AG04449 (cell line): Measurements from ENCODE around the gene ELMO3.

ENCODE experiments used
- CTCF ChIA-PET: fragments of 350-600 bp; formaldehyde crosslinking; extraction: SDS; loops from one replicate; lab custom pipeline; 2021; ENCODE audit warnings: antibody characterized with exemption; lab: Yijun Ruan, JAX
- POLR2A ChIA-PET: fragments of 400-600, 350-600 bp; formaldehyde crosslinking; extraction: SDS; loops from one replicate; lab custom pipeline; 2020; ENCODE audit warnings: antibody characterized with exemption, inconsistent platforms; lab: Yijun Ruan, JAX
- DNase-seq: peaks from one replicate; pipeline ENCODE4 v3.0.0-alpha.2; 2010; ENCODE audit warnings: low read depth, low spot score
- H3K4me3 ChIP-seq: 2 replicates; pipeline ENCODE4 v1.5.1; 2011; ENCODE audit warnings: low read depth, mild to moderate bottlenecking, control low read depth, low read length
- TF ChIP-seq, protein P1 (sequence below): IDR thresholded peaks from one replicate; pipeline ENCODE4 v1.5.1; 2011; ENCODE audit warnings: mild to moderate bottlenecking, moderate library complexity, low read length, control low read depth, inconsistent platforms; ENCODE audit not compliant: insufficient read depth; ENCODE audit errors: missing control alignments

ELMO3 gene

DNA sequence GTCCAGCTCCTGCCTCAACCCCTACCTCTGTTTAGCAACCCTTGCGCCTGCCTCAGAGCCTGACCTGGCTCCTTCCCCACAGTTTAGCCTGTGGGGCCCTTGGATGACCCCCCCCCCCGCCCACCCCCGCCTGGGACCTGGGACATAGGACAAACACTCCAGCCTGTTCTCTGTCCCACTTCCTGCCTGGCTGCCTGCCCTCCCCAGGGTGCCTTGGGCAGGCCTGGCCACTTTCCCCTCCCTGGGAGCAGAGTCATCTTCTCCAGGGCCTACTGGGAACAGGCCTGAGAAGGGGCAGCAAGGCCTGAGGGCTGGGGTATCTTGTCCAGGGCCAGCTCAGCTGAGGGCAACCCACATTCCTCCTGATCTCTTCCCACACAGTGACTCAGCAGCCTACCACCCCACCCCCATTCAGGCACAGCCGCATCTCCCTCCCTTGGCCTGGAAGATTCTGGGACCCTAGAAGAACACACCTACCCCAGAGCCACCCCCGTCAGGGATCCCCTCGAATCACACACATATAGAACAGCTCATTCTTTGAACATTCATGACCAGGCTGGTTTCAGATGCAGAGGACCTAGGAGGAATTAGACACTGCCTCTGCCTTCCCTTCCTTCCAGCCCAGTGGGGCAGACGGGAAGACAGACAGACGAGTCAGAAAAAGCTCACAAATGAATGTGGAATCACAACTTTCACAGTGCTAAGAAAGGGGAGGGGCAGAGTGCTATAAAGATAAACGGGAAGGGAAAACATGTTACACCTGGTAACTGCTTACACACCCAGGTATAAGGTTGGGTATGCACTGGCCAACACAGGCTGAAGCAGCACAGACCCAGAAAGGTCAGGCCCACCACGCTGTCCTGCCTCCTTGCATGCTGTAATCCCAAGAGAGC, 42.3 kb downstream of the ELMO3 start:
- ChIA-PET CTCF (interaction anchor here (0.9 to 1.7 kb wide), 3 partner anchors 14 to 98 kb away, joined by 3 to 8 read pairs (median 5); partner anchors contain the start of genes ELMO3 and TMEM208), POLR2A (interaction anchor here (0.9 to 1.8 kb wide), 2 partner anchors 10 to 15 kb away, joined by 6 to 10 read pairs; partner anchors contain the start of gene TMEM208)
- peak; percentile 62 for DNase-seq
- TF ChIP-seq, protein P1, sequence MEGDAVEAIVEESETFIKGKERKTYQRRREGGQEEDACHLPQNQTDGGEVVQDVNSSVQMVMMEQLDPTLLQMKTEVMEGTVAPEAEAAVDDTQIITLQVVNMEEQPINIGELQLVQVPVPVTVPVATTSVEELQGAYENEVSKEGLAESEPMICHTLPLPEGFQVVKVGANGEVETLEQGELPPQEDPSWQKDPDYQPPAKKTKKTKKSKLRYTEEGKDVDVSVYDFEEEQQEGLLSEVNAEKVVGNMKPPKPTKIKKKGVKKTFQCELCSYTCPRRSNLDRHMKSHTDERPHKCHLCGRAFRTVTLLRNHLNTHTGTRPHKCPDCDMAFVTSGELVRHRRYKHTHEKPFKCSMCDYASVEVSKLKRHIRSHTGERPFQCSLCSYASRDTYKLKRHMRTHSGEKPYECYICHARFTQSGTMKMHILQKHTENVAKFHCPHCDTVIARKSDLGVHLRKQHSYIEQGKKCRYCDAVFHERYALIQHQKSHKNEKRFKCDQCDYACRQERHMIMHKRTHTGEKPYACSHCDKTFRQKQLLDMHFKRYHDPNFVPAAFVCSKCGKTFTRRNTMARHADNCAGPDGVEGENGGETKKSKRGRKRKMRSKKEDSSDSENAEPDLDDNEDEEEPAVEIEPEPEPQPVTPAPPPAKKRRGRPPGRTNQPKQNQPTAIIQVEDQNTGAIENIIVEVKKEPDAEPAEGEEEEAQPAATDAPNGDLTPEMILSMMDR, result no peak
- H3K4me3 ChIP-seq, result no peak overlapping the region

DNA sequence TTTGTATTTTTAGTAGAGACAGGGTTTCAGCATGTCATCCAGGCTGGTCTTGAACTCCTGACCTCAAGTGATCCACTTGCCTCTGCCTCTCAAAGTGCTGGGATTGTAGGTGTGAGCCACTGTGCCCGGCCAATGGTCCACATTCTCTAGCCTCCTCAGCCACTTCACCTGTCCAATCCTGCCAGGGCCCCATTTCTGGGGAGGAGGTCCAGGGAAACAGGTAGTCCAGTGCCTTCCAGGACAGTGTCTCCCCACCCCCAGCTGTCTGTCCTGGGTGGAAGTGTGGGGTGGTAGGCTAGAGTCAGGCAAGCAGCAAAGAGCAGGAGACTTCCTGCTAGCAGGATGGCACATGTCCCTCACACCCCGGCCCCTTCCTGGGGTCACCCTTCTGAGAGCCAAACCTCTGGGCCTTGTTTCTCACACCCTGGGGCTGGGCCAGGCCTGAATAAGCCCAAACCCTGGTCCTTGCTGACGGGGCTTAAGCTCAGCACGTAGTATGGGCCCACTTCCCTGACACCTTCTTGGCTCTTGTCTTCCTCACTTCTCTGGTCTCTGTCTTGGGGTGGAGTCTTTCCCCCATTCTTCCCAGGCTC, 43.3 kb downstream of the ELMO3 start:
- TF ChIP-seq, protein P1, result no peak
- CTCF ChIA-PET, result interaction anchor here (0.9 to 1.5 kb wide), 2 partner anchors 44 to 97 kb away, joined by 3 to 5 read pairs; partner anchors contain the start of gene ELMO3
- POLR2A ChIA-PET, result interaction anchor here (0.9 to 1.8 kb wide), 3 partner anchors 11 to 16 kb away, joined by 3 to 10 read pairs (median 6); partner anchors contain the start of gene TMEM208
- DNase-seq, result no peak
- H3K4me3 ChIP-seq, result no peak overlapping the region

DNA sequence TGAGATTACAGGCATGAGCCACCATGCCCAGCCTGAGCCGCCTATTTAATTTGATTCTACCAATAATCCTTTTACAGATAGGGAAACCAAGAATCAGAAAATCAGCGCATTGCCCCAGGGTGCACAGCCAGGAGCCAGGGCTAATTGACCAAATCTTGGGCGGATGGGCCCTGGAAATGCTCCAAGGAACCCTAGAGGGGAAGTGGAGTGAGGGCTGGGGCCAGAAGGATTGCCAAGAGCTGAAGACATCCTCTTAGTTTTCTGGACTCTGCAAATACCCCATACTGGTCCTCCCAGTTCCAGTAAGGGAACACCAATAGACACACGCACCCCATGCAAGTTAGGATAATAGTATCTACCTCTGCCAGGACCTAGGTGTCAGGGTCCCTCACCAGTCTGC, 44.5 kb downstream of the ELMO3 start:
- DNase-seq, result no peak
- H3K4me3 ChIP-seq, result no peak overlapping the region
- ChIA-PET CTCF (interaction anchor here (0.9 to 1.5 kb wide), 4 partner anchors 17 to 278 kb away, joined by 3 to 5 read pairs (median 4); partner anchors contain the start of gene TMEM208), POLR2A (interaction anchor here (0.9 to 1.4 kb wide), 3 partner anchors 16 to 45 kb away, joined by 3 to 7 read pairs (median 3); partner anchors contain the start of genes ELMO3 and TMEM208)
- TF ChIP-seq, protein P1, result no peak

DNA sequence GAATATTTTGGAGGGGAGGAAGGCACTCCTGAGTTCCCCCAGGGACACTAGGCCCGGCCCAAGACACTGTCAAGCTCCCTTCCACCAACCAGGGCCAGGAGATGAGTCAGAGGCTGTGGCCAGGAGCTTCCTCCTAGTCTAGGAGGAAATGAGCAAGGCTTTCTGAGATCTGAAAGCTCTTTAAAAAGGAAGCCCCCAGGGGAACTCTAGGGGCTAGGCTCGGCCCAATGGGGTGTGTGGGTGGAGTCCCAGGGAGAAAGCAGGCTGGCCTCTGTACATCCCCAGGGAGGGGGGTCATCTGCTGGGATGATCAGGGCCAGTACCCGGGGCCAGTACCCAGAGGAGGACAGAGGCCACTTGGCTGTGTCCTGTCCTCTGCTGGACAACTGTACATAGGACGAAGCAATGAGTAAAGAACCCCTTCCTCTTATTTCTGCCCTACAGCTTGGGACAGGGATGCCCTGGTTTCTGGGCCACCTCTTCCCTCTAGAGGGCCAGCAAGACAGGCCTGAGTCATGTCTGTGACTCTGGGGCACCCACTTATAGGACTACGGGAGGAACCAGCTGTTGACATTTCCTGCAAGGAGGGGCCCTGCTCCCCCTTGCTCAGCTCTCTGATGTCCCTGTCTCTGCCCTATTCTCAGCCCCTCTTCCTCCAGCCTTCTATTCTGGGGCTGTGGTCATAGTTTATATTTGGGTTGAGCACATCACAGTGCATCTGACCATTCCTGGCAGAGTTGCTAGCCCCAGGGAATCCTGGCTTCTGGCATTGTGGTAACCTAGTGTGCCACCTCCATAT, 45.7 kb downstream of the ELMO3 start:
- TF ChIP-seq, protein P1, result no peak
- DNase-seq, result peak; percentile 58
- peak overlapping the region; percentile 32 for H3K4me3 ChIP-seq
- ChIA-PET CTCF (interaction anchor here (1.0 to 1.9 kb wide), 7 partner anchors 12 to 95 kb away, joined by 3 to 8 read pairs (median 5); partner anchors contain the start of gene TMEM208), POLR2A (interaction anchor here (0.7 to 1.4 kb wide), 6 partner anchors 13 to 46 kb away, joined by 3 to 7 read pairs (median 3); partner anchors contain the start of genes ELMO3 and TMEM208)

DNA sequence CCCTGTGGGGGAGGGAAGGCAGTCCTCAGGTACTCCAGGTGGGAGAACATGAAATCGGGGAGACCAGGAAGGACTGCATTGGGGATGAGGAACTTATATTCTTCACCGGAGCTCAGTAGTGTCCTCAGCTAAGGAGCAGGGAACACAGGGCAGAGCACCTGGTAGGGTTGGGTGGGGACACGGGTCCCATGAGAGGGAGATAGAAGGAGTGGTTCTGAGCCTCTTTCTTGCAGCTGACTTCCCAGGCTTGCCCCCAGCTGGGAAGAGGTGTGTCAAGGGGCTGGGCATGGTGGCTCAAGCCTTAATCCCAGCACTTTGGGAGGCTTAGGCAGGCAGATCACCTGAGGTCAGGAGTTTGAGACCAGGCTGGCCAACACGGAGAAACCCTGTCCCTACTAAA, 46.3 kb downstream of the ELMO3 start:
- H3K4me3 ChIP-seq, result peak overlapping the region; percentile 78
- CTCF ChIA-PET, result interaction anchor here (1.3 to 1.9 kb wide), 3 partner anchors 12 to 94 kb away, joined by 5 to 8 read pairs (median 7); no protein-coding TSS in a partner anchor
- TF ChIP-seq, protein P1, result no peak
- DNase-seq, result no peak
- POLR2A ChIA-PET, result interaction anchor here (1.4 kb wide), 1 partner anchor 14 kb away, joined by 3 read pairs; no protein-coding TSS in a partner anchor
